Measurements from ENCODE around the gene PPP4R4. TPM values are rescaled to one million over a fixed set of nuclear protein-coding genes. Genes with fewer than 3 reads are reported as not detected.
A peak's percentile ranks its signal among the peaks of the same experiment; 100 is the strongest.

PPP4R4 gene
- polyA plus RNA-seq, 1 of the 3 experiments (the other 2 are of a cell fraction): 2.5 TPM

DNA sequence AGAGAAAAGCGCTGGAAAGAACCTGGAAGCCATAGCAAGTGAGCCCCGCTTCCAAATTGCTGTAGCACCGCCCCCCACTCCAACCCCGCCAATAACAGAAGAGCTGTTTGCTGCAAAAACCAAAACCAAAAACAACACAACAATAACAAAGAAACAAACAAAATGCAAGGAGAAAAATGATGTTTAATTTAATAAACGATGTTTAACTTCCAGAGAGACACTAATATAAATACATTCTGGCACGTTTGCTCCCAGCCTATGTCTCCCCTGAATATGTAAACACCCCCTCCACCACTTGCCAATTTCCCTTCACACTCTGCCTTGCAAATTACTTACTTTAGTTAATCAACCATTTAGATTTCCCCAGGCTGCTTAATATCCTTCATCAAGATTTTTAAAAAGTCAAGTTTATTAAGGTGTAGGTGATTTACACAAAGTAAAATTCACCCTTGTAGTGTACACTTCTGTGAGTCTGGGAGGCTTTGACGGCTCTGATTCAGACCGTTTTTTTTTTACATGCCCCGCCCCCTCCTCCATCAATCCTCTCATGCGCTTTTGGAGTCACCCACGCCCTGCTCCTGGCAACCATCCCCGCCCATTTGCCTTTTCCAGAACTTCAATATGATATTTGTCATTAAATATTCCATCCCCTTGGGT is 44.2 kb upstream of the PPP4R4 start:
- 0% methylated on average over 12 of the region's 12 CpGs for WGBS (ENCODE audit: low lambda C conversion rate)
- H3K27ac ChIP-seq (ENCODE audit: low read depth in 2 of 2, low read length in 1 of 2): peak overlapping the region; percentile 46 to 56; a peak in 3 of 4 replicates
- H3K4me2 ChIP-seq: peak overlapping the region; percentile 89
- ChIA-PET POLR2A (no interaction called here), CTCF (interaction anchor here (0.7 to 6.9 kb wide), 10 partner anchors 12 to 200 kb away, joined by 3 to 64 read pairs (median 5); partner anchors contain the start of genes DDX24 and IFI27L1)
- no peaks in the 10 kb centered on the region for H3K27me3 ChIP-seq (ENCODE audit: insufficient read depth)
- peak overlapping the region; percentile 87 for H2AFZ ChIP-seq (ENCODE audit: low read depth)
- H3K36me3 ChIP-seq (replicated peaks in 1 of 2; ENCODE audit: control insufficient read depth in 1 of 2, insufficient read depth in 2 of 2, low read length in 1 of 2): peaks cover 0 to 6% of the 10 kb centered on the region in 2 experiments
- TF ChIP-seq RCOR1 (IDR thresholded peaks at IDR 0.05; ENCODE audit: low read length): no peak
- TF ChIP-seq MXI1 (IDR thresholded peaks at IDR 0.05; ENCODE audit: low read depth, low read length): peak; percentile 74; the same call in 1 of the 2 replicates
- peak; percentile 23 for TF ChIP-seq PBX3 (IDR thresholded peaks at IDR 0.05)
- 0 out of 2 replicates have a peak, but pooled peaks have one; percentile 27 for TF ChIP-seq SIN3A (IDR thresholded peaks at IDR 0.05; ENCODE audit: borderline replicate concordance, low read depth, low read length)
- H3F3A ChIP-seq (replicated peaks; ENCODE audit: insufficient read depth): peaks cover 11% of the 10 kb centered on the region
- H3K9me3 ChIP-seq: no peaks in the 10 kb centered on the region
- H3K9ac ChIP-seq: peak overlapping the region; percentile 60; the same call in 1 of the 2 replicates
- no peaks in the 10 kb centered on the region for H3K9me2 ChIP-seq
- no peaks in the 10 kb centered on the region for H3K79me2 ChIP-seq (ENCODE audit: insufficient read depth)
- no peaks in the 10 kb centered on the region for H4K20me1 ChIP-seq (ENCODE audit: insufficient read depth)
- DNase-seq: peak; percentile 59
- H3K4me3 ChIP-seq (ENCODE audit: low read depth in 2 of 2, low read length in 1 of 2): peak overlapping the region; percentile 62 to 67
- peaks cover 0 to 7% of the 10 kb centered on the region in 2 experiments; a peak in 2 of 4 replicates for H3K4me1 ChIP-seq (ENCODE audit: control insufficient read depth in 1 of 2, insufficient read depth in 2 of 2, low read depth in 1 of 2, low read length in 1 of 2)

DNA sequence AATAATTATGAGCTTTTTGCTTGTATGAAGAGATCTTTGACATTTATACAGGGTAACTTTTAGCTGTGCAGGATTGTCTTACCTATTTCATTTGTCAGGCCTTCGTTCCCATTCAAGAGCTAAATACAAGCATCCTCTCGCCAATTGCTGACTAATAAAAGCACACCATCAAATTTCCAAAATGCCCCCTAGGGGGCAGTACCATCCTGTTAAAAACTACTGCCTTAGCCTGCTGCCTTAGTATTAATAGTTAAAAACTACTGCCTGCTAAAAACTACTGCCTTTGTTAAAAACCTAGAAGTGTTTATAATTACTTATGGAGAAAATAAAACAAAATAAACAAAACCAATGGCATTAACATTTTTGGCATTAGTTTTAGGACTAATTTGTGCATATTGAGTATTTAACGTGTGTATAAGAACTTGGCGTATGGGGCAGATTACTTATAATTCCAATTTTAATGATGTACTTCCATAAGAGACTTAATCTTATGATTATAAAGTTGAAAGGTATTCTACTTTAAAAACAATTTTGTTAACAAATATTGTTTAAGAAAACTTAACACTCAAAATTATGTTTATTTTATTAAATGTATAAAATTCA is 41.7 kb upstream of the PPP4R4 start:
- Histone ChIP-seq H3K4me1 (ENCODE audit: control insufficient read depth in 1 of 2, insufficient read depth in 2 of 2, low read depth in 1 of 2, low read length in 1 of 2) (peaks cover 0 to 10% of the 10 kb centered on the region in 2 experiments; a peak in 2 of 4 replicates), H4K20me1 (ENCODE audit: insufficient read depth) (no peaks in the 10 kb centered on the region), H3K9me3 (no peaks in the 10 kb centered on the region), H3K4me3 (ENCODE audit: low read depth in 2 of 2, low read length in 1 of 2) (no peak overlapping the region; a peak in 1 of 4 replicates), H3K79me2 (ENCODE audit: insufficient read depth) (no peaks in the 10 kb centered on the region), H3K9ac (no peak overlapping the region), H3K36me3 (replicated peaks in 1 of 2; ENCODE audit: control insufficient read depth in 1 of 2, insufficient read depth in 2 of 2, low read length in 1 of 2) (peaks cover 0 to 5% of the 10 kb centered on the region in 2 experiments), H3F3A (replicated peaks; ENCODE audit: insufficient read depth) (peaks cover 11% of the 10 kb centered on the region), H3K9me2 (no peaks in the 10 kb centered on the region), H3K27me3 (ENCODE audit: insufficient read depth) (no peaks in the 10 kb centered on the region), H2AFZ (ENCODE audit: low read depth) (no peak overlapping the region), H3K4me2 (no peak overlapping the region), H3K27ac (ENCODE audit: low read depth in 2 of 2, low read length in 1 of 2) (no peak overlapping the region)
- peak; percentile 52 for DNase-seq
- ChIA-PET POLR2A (no interaction called here), CTCF (interaction anchor here (0.5 to 6.9 kb wide), 37 partner anchors 10 to 522 kb away, joined by 3 to 64 read pairs (median 6); partner anchors contain the start of genes DDX24, IFI27, IFI27L1 and OTUB2)
- 51% methylated on average over 4 of the region's 4 CpGs for WGBS (ENCODE audit: low lambda C conversion rate)
- TF ChIP-seq IRF3 (IDR thresholded peaks at IDR 0.05; ENCODE audit: low read depth, low read length) (no peak), FOSL2 (IDR thresholded peaks at IDR 0.05; ENCODE audit: borderline replicate concordance, low read depth) (no peak), CHD2 (IDR thresholded peaks at IDR 0.05; ENCODE audit: low read length, partially characterized antibody) (no peak), ELF1 (IDR thresholded peaks at IDR 0.05) (no peak), EZH2phosphoT487 (IDR thresholded peaks at IDR 0.05; ENCODE audit: borderline replicate concordance, low read depth) (no peak), FOXJ3 (CRISPR knock-in tag; IDR thresholded peaks at IDR 0.05) (no peak), TEAD4 (IDR thresholded peaks at IDR 0.05; ENCODE audit: borderline replicate concordance, insufficient read depth) (no peak), SIN3A (IDR thresholded peaks at IDR 0.05; ENCODE audit: borderline replicate concordance, low read depth, low read length) (no peak), SMC3 (IDR thresholded peaks at IDR 0.05; ENCODE audit: low read depth, low read length) (peak; percentile 52), EP300 (IDR thresholded peaks at IDR 0.05; ENCODE audit: borderline replicate concordance in 1 of 2, low read depth in 1 of 2, low read length in 1 of 2) (no peak), POLR2AphosphoS5 (IDR thresholded peaks at IDR 0.05; ENCODE audit: low read depth, low read length) (no peak), TAF1 (IDR thresholded peaks at IDR 0.05; ENCODE audit: borderline replicate concordance, low read depth, low read length) (no peak), GATA2 (CRISPR knock-in tag; IDR thresholded peaks at IDR 0.05) (no peak), RAD21 (IDR thresholded peaks at IDR 0.05; ENCODE audit: low read length) (peak; percentile 78), MEF2A (IDR thresholded peaks at IDR 0.05; ENCODE audit: borderline replicate concordance, low read depth) (no peak)
- TF ChIP-seq, protein P1, sequence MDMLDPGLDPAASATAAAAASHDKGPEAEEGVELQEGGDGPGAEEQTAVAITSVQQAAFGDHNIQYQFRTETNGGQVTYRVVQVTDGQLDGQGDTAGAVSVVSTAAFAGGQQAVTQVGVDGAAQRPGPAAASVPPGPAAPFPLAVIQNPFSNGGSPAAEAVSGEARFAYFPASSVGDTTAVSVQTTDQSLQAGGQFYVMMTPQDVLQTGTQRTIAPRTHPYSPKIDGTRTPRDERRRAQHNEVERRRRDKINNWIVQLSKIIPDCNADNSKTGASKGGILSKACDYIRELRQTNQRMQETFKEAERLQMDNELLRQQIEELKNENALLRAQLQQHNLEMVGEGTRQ (IDR thresholded peaks at IDR 0.05; ENCODE audit: borderline replicate concordance, low read depth, low read length): no peak
- TF ChIP-seq, protein P2, sequence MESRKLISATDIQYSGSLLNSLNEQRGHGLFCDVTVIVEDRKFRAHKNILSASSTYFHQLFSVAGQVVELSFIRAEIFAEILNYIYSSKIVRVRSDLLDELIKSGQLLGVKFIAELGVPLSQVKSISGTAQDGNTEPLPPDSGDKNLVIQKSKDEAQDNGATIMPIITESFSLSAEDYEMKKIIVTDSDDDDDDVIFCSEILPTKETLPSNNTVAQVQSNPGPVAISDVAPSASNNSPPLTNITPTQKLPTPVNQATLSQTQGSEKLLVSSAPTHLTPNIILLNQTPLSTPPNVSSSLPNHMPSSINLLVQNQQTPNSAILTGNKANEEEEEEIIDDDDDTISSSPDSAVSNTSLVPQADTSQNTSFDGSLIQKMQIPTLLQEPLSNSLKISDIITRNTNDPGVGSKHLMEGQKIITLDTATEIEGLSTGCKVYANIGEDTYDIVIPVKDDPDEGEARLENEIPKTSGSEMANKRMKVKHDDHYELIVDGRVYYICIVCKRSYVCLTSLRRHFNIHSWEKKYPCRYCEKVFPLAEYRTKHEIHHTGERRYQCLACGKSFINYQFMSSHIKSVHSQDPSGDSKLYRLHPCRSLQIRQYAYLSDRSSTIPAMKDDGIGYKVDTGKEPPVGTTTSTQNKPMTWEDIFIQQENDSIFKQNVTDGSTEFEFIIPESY (IDR thresholded peaks at IDR 0.05; ENCODE audit: borderline replicate concordance, low read depth): no peak
